ENCODE measurements around the gene PLEKHJ1. TPM values are rescaled to one million over a fixed set of nuclear protein-coding genes. Genes with fewer than 3 reads are reported as not detected.

PLEKHJ1 gene
- total RNA-seq, 1 donor from 2014 or later = 23.9 TPM

DNA sequence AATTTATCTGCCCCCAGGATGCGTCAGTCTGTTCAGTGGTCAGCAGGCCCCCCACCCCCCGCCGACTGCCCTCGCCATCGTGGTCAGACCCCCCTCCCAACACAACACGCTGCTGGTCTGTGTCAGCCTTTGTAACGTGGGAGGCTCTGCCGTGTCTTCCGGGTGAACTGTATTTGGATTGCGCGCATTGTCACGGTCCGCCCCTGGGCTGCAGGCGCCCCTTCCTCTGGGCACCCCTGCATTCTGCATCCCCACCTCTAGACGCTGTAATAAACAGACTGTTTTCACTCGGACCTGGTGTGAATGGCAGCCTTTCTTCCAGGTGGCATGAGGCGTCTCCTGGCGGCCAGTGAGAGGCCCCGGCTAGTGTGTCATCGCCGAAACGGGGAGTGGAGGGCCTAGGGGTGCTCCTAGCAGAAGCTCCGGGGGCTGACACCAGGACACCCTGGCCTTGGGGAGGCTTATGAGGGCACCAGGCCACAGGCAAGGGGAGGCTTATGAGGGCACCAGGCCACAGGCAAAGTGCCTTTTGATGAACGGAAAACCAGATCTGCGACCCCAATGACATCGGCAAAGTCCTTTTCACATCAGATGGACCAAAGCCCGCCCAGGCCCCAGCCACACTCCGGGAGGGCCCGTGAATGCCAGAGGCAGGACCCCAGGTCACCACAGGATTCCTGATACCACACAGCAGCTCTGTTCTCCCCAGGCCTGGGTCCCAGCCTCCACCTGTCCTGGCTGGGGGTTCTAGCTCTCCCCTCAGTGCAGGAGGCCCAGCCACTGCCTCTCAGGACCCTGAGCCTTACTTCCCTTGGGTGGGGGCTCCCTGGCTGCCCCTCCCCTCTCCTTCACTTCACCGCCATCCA, 3.6 kb downstream of the PLEKHJ1 start:
- no peaks in the 10 kb centered on the region for H3K27me3 ChIP-seq
- H3K4me1 ChIP-seq = peaks cover 6 to 9% of the 10 kb centered on the region in 2 donors
- H3K9me3 ChIP-seq = no peaks in the 10 kb centered on the region
- H3K27ac ChIP-seq = no peak overlapping the region
- no peak for TF ChIP-seq CTCF (IDR thresholded peaks at IDR 0.05)
- DNase-seq (ENCODE audit: low spot score in 2 of 2) = no peak
- peaks cover 21 to 49% of the 10 kb centered on the region in 2 donors for H3K36me3 ChIP-seq
- intact Hi-C loops (cut with DNase I) = no loop called here
- no peak overlapping the region for H3K4me3 ChIP-seq

GRCh38 chr19:2231621-2232221, 4.4 kb downstream of the PLEKHJ1 start:
- Histone ChIP-seq H3K4me1 (peaks cover 0 to 5% of the 10 kb centered on the region in 2 donors), H3K27ac (no peak overlapping the region), H3K4me3 (no peak overlapping the region), H3K36me3 (peaks cover 24 to 57% of the 10 kb centered on the region in 2 donors), H3K9me3 (no peaks in the 10 kb centered on the region), H3K27me3 (no peaks in the 10 kb centered on the region)
- DNase-seq (ENCODE audit: low spot score in 2 of 2) = no peak
- intact Hi-C loops (cut with DNase I) = no loop called here
- TF ChIP-seq CTCF (IDR thresholded peaks at IDR 0.05) = no peak

- H3K4me3 ChIP-seq = no peak overlapping the region
- H3K9me3 ChIP-seq = no peaks in the 10 kb centered on the region
- intact Hi-C loops (cut with DNase I) = no loop called here
- no peaks in the 10 kb centered on the region for H3K27me3 ChIP-seq
- H3K27ac ChIP-seq = no peak overlapping the region
- TF ChIP-seq CTCF (IDR thresholded peaks at IDR 0.05) = no peak
- H3K4me1 ChIP-seq = peaks cover 0 to 5% of the 10 kb centered on the region in 2 donors
- H3K36me3 ChIP-seq = peaks cover 32 to 64% of the 10 kb centered on the region in 2 donors
- DNase-seq (ENCODE audit: low spot score in 2 of 2) = no peak
Measured at GRCh38 chr19:2230807-2231533, 5.2 kb downstream of the PLEKHJ1 start.

GRCh38 chr19:2230033-2230531, 6.0 kb downstream of the PLEKHJ1 start:
- Histone ChIP-seq H3K27me3 (no peaks in the 10 kb centered on the region), H3K9me3 (no peaks in the 10 kb centered on the region), H3K4me1 (peaks cover 0 to 2% of the 10 kb centered on the region in 2 donors), H3K4me3 (no peak overlapping the region), H3K27ac (no peak overlapping the region), H3K36me3 (peaks cover 39 to 73% of the 10 kb centered on the region in 2 donors)
- no peak for DNase-seq (ENCODE audit: low spot score in 2 of 2)
- intact Hi-C loops (cut with DNase I) = no loop called here
- no peak for TF ChIP-seq CTCF (IDR thresholded peaks at IDR 0.05)

- Histone ChIP-seq H3K27me3 (no peaks in the 10 kb centered on the region), H3K4me3 (no peak overlapping the region), H3K9me3 (no peaks in the 10 kb centered on the region), H3K36me3 (peaks cover 45 to 80% of the 10 kb centered on the region in 2 donors), H3K4me1 (no peaks in the 10 kb centered on the region), H3K27ac (no peak overlapping the region)
- intact Hi-C loops (cut with DNase I) = no loop called here
- no peak for DNase-seq (ENCODE audit: low spot score in 2 of 2)
- TF ChIP-seq CTCF (IDR thresholded peaks at IDR 0.05) = no peak
Measured at GRCh38 chr19:2229103-2230032, 6.8 kb downstream of the PLEKHJ1 start.

All from ascending aorta (tissue), 2 donors.